ENCODE results near the gene CST5. TPM values are rescaled to one million over a fixed set of nuclear protein-coding genes. Genes with fewer than 3 reads are reported as not detected.
A peak's percentile ranks its signal among the peaks of the same experiment; 100 is the strongest.

Gene CST5
- polyA plus RNA-seq (2011; rRNA removed) (not detected in 2 replicates), polyA plus RNA-seq (2017; fragmentation: RNase III; extraction: RNeasy Plus Mini Kit Qiagen cat#74134 plus additional on column Dnase treatment) (not detected in 3 replicates), polyA minus RNA-seq (2011; rRNA and poly(A)+ RNA removed) (not detected in 2 replicates)
- polyA plus RNA-seq (2012; cell fraction: cytosol; rRNA removed) = not detected in 2 replicates
- polyA plus RNA-seq (2012; cell fraction: nucleus; rRNA removed) = not detected in 2 replicates

- Histone ChIP-seq H3K9me3 (no peaks in the 10 kb centered on the region), H3K27ac (no peak within 1 kb of the TSS), H3K4me2 (no peak within 1 kb of the TSS), H3K4me3 (no peak within 1 kb of the TSS), H3K4me1 (no peaks in the 10 kb centered on the region)
- WGBS (ENCODE audit: missing lambda C conversion rate) = 56% methylated on average over 6 of the region's 7 CpGs
- ChIA-PET POLR2A (no interaction called here), CTCF (interaction anchor here (1.9 kb wide), 2 partner anchors 11 to 81 kb away, joined by 4 to 10 read pairs; no protein-coding TSS in a partner anchor)
- DNase-seq (ENCODE audit: low read depth in 1 of 2, low spot score in 1 of 2) (no peak), FAIRE-seq (no peak), ATAC-seq (no peak)
- TF ChIP-seq CHD4 (IDR thresholded peaks at IDR 0.05; ENCODE audit: borderline replicate concordance) = no peak
- TF ChIP-seq CTCF (IDR thresholded peaks at IDR 0.05) = no peak
- no peak for TF ChIP-seq BCL3 (IDR thresholded peaks at IDR 0.05)
- no peak for TF ChIP-seq NFE2L2 (conservative IDR thresholded peaks at IDR 0.05; ENCODE audit: low read length)
- TF ChIP-seq FOSB (CRISPR knock-in tag; IDR thresholded peaks at IDR 0.05) = no peak
- no peak for TF ChIP-seq SMC3 (IDR thresholded peaks at IDR 0.05)
- TF ChIP-seq RARB (CRISPR knock-in tag; IDR thresholded peaks at IDR 0.05) = no peak
- TF ChIP-seq CBX8 (IDR thresholded peaks at IDR 0.05) = no peak
- no peak for TF ChIP-seq NR3C1 (IDR thresholded peaks at IDR 0.05)
- no peak for TF ChIP-seq RCOR1 (IDR thresholded peaks at IDR 0.05; ENCODE audit: low read depth, low read length)
- TF ChIP-seq BHLHE40 (IDR thresholded peaks at IDR 0.05; ENCODE audit: low read depth, low read length) = no peak
- no peak for TF ChIP-seq ELK1 (IDR thresholded peaks at IDR 0.05; ENCODE audit: low read depth, low read length)
Measured at GRCh38 chr20:23879328-23879798, at the start of gene CST5. Gene CST5, minus strand, starts transcription at chr20:23879748. Its CDS starts 72 bp downstream, at chr20:23879676.

- Histone ChIP-seq H3K9me3 (no peaks in the 10 kb centered on the region), H3K4me2 (no peak overlapping the region), H3K4me1 (no peaks in the 10 kb centered on the region), H3K27ac (no peak overlapping the region), H3K4me3 (no peak overlapping the region)
- no peak for FAIRE-seq
- 30% methylated on average over 10 of the region's 10 CpGs for WGBS (ENCODE audit: missing lambda C conversion rate)
- no peak for DNase-seq (ENCODE audit: low read depth in 1 of 2, low spot score in 1 of 2)
- ATAC-seq = no peak
- CTCF ChIA-PET = interaction anchor here (1.1 to 1.5 kb wide), 2 partner anchors 9 to 989 kb away, joined by 4 to 8 read pairs; no protein-coding TSS in a partner anchor
- TF ChIP-seq USF2 (IDR thresholded peaks at IDR 0.05) = 0 out of 2 replicates have a peak, but pooled peaks have one; percentile 18
- no peak for TF ChIP-seq HMGXB4 (CRISPR knock-in tag; IDR thresholded peaks at IDR 0.05; ENCODE audit: borderline replicate concordance)
- POLR2A ChIA-PET = no interaction called here
Measured at GRCh38 chr20:23928788-23929187, 49.2 kb upstream of the CST5 start.

GRCh38 chr20:23928353-23928752 is 48.8 kb upstream of the CST5 start:
- ATAC-seq (no peak), FAIRE-seq (no peak), DNase-seq (ENCODE audit: low read depth in 1 of 2, low spot score in 1 of 2) (no peak)
- Histone ChIP-seq H3K4me1 (no peaks in the 10 kb centered on the region), H3K4me3 (no peak overlapping the region), H3K4me2 (no peak overlapping the region), H3K27ac (no peak overlapping the region), H3K9me3 (no peaks in the 10 kb centered on the region)
- ChIA-PET CTCF (interaction anchor here (1.1 to 4.8 kb wide), 3 partner anchors 9 to 990 kb away, joined by 4 to 25 read pairs (median 8); no protein-coding TSS in a partner anchor), POLR2A (no interaction called here)
- no peak for TF ChIP-seq JUN (IDR thresholded peaks at IDR 0.05)
- TF ChIP-seq HMGXB4 (CRISPR knock-in tag; IDR thresholded peaks at IDR 0.05; ENCODE audit: borderline replicate concordance) = no peak
- TF ChIP-seq CEBPB (IDR thresholded peaks at IDR 0.05) = no peak
- no peak for TF ChIP-seq BHLHE40 (IDR thresholded peaks at IDR 0.05; ENCODE audit: low read depth, low read length)
- WGBS (ENCODE audit: missing lambda C conversion rate) = 65% methylated on average over 9 of the region's 9 CpGs

All from A549 (cell line).